ENCODE data around the gene GAL3ST1. TPM values are rescaled to one million over a fixed set of nuclear protein-coding genes. Genes with fewer than 3 reads are reported as not detected.

The GAL3ST1 gene
- total and polyA plus RNA-seq, 2 of the 8 experiments (the other 6 are each of a cell fraction or from before 2014, with no cell fraction given), result 11.0 to 32.5 TPM

GRCh38 chr22:30519842-30520425 lies 54.5 kb downstream of the GAL3ST1 start (continued):
- no peak for TF ChIP-seq CHD1 (IDR thresholded peaks at IDR 0.05; ENCODE audit: low read depth, low read length)
- no peak for TF ChIP-seq SP2 (IDR thresholded peaks at IDR 0.05; ENCODE audit: low read length)
- no peak for TF ChIP-seq SP4 (IDR thresholded peaks at IDR 0.05; ENCODE audit: low read length)
- TF ChIP-seq BACH1 (IDR thresholded peaks at IDR 0.05; ENCODE audit: low read length), result no peak
- TF ChIP-seq MAFK (IDR thresholded peaks at IDR 0.05; ENCODE audit: low read depth, low read length), result no peak

All from H1 (cell line).